Sciatic nerve (tissue), 2 donors: Measurements from ENCODE around the gene CDHR2. TPM values are rescaled to one million over a fixed set of nuclear protein-coding genes. Genes with fewer than 3 reads are reported as not detected.

Experiments
- ATAC-seq: fragments of 200-7000 bp; cut with Tn5 transposase; one replicate; pipeline ENCODE4 v1.9.1; 2020; ENCODE audit warnings: mild to moderate bottlenecking, moderate library complexity
- DNase-seq: peaks from one replicate; pipeline ENCODE4 v3.0.0-alpha.2; 2020; ENCODE audit warnings: low spot score
- intact Hi-C: fragments of 100-400 bp; cut with DNase I; formaldehyde crosslinking; loops from one replicate; pipeline ENCODE4 v1.14.2; 2022
- total RNA-seq: library from RNA; stranded (reverse); fragmentation: NEBNext Ultra II Directional; extraction: Animal tissue kit (Norgen Biotek cat#: 25700); gene quantifications from one replicate; pipeline ENCODE4 v1.2.1, GENCODE V29; 2021
- donor health status: DM: no; HTN: no; CAD: no.
- donor health status: DM: no; HTN: no; CAD: no.

The CDHR2 gene
- total RNA-seq, 1 donor from 2014 or later: 0.36 TPM

- intact Hi-C loops: no loop called here
- ATAC-seq: no peak
- no peak for DNase-seq
These were observed 60.0 kb downstream of the CDHR2 start for GRCh38 chr5:176608937-176609723.

GRCh38 chr5:176609724-176610434 is 60.7 kb downstream of the CDHR2 start, which contains the start of gene GPRIN1:
Gene GPRIN1, minus strand, starts transcription at chr5:176610156. Its CDS starts 10,322 bp downstream, at chr5:176599834.
- ATAC-seq: peak; percentile 56
- intact Hi-C loops: no loop called here
- DNase-seq: no peak

- DNase-seq (no peak), ATAC-seq (no peak)
- intact Hi-C loops: no loop called here
These were observed 61.3 kb downstream of the CDHR2 start for GRCh38 chr5:176610435-176610773.

- peak; percentile 87 for DNase-seq
- no peak for ATAC-seq
- intact Hi-C loops: no loop called here
These were observed 62.3 kb downstream of the CDHR2 start for GRCh38 chr5:176611435-176611834.

- no peak for DNase-seq
- intact Hi-C loops: no loop called here
- ATAC-seq: no peak
These were observed 62.9 kb downstream of the CDHR2 start for GRCh38 chr5:176612008-176612407.

GRCh38 chr5:176612855-176613254 is 63.7 kb downstream of the CDHR2 start:
- DNase-seq (no peak), ATAC-seq (no peak)
- intact Hi-C loops: no loop called here

- intact Hi-C loops: no loop called here
- ATAC-seq: no peak
These were observed 65.8 kb downstream of the CDHR2 start for GRCh38 chr5:176614805-176615478.

GRCh38 chr5:176616511-176616910 is 67.4 kb downstream of the CDHR2 start:
- DNase-seq (no peak), ATAC-seq (no peak)
- intact Hi-C loops: no loop called here

More at GRCh38 chr5:176614805-176615478, 65.8 kb downstream of the CDHR2 start:
- no peak for DNase-seq

GRCh38 chr5:176618783-176619182 is 69.6 kb downstream of the CDHR2 start:
- no peak for DNase-seq
- intact Hi-C loops: no loop called here
- no peak for ATAC-seq

GRCh38 chr5:176619203-176619568 is 70.0 kb downstream of the CDHR2 start:
- intact Hi-C loops: no loop called here
- ATAC-seq (peak; percentile 85), DNase-seq (peak; percentile 77)

- DNase-seq: no peak
- intact Hi-C loops: no loop called here
- no peak for ATAC-seq
These were observed 70.6 kb downstream of the CDHR2 start for GRCh38 chr5:176619569-176620332.

GRCh38 chr5:176620333-176620981 is 71.3 kb downstream of the CDHR2 start:
- ATAC-seq (peak; percentile 23), DNase-seq (no peak)
- intact Hi-C loops: no loop called here

GRCh38 chr5:176621661-176622079 is 72.5 kb downstream of the CDHR2 start:
- ATAC-seq: no peak
- DNase-seq: no peak
- intact Hi-C loops: no loop called here

GRCh38 chr5:176624142-176624541 is 75.0 kb downstream of the CDHR2 start:
- DNase-seq: no peak
- intact Hi-C loops: no loop called here
- no peak for ATAC-seq

- ATAC-seq (no peak), DNase-seq (no peak)
- intact Hi-C loops: no loop called here
These were observed 75.8 kb downstream of the CDHR2 start for GRCh38 chr5:176624938-176625337.

- intact Hi-C loops: no loop called here
- no peak for DNase-seq
- no peak for ATAC-seq
These were observed 76.4 kb downstream of the CDHR2 start for GRCh38 chr5:176625512-176625911.

- no peak for DNase-seq
- ATAC-seq: no peak
- intact Hi-C loops: no loop called here
These were observed 77.1 kb downstream of the CDHR2 start for GRCh38 chr5:176625966-176626875.

GRCh38 chr5:176626876-176627236 is 77.7 kb downstream of the CDHR2 start:
- DNase-seq: no peak
- no peak for ATAC-seq
- intact Hi-C loops: no loop called here
